ENCODE results near the gene LYRM2.

The LYRM2 gene

DNA sequence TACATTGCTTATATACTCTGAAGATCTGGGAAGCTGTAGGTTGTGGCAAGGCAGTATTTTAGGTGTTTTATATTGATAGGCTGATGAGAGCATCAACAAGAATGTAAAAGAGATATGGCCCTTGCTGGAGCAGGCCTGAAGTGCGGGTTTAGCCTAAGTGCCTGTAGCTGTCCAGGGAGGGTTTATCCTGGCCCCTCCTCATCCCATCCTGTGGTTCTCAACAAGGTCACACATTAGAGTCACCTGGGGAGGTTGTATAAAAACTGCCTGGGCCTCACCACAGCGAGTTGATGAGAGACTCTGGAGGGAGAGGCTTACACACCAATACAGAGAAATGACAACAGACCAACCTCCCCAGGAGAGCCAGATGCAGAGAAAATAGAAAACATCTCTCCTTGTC, 48.4 kb downstream of the LYRM2 start:
- DNase-seq: no peak

DNA sequence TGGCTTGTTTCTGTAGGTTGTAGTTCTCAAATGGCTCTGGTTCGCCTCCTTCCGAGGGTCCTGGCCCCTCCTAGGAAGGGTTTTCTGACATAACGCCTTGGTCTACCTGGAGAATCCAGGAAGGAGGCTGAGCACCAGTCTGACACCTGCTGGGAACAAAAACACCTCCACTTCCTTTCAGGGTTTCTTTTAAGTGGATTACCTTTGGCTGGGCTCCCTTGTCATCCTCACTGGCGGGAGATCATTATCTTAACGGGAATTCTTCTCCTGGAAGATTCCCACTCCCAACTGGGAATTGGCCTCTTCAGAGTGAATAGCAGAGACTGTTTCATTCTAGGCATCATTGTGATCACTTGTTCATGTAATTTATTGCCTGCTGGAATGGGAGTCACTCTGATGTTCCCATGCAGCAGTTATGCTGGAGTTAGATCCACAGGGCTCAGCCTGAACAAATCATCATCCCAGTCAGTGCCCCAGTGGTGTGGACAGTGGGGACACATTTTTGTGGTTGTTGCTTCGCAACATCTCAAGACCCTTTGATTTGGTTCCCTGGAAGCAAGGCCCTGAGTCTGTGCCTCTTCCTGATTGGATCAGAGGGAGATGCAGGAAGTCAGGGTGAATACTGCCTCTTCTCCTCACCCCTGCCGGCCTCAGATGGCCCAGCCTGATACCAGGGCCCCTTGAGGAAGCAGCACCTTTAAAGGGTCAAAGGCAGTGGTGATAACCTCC, 49.1 kb downstream of the LYRM2 start:
- no peak for DNase-seq

DNA sequence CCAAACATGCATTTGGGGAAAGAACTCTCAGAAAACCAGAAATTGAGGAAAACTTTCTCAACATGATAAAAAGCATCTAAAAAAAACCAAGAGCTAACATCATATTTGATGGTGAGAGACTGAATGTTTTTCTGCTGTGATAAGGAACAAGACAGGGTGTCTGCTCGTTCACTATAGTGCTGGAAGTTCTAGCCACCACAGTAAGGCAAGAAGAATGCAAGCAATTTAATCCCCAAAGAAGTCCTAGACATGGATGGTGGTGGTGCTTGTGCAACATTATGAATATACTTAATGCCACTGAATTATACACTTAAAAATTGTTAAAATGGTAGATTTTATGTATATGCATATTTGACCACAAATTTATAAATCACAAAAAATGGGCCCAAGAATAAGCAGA, 53.4 kb downstream of the LYRM2 start:
- no peak for DNase-seq

DNA sequence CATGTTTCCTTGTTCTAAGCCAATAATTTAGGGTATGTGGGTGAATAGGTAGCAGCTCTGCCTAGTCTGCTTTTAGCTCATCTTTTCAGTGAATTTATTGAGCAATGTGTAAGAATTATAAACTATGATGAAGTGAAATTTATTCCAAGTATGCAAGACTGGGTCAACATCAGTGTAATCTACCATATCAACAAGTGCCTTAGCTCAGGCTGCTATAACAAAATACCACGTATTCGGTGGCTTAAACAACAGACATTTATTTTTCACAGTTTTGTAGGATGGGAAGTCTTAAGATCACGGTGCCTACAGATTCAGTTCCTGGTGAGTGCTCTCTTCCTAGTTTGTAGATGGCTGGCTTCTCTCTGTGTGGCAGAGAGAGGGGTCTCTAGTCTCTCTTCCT, 54.0 kb downstream of the LYRM2 start:
- no peak for DNase-seq

DNA sequence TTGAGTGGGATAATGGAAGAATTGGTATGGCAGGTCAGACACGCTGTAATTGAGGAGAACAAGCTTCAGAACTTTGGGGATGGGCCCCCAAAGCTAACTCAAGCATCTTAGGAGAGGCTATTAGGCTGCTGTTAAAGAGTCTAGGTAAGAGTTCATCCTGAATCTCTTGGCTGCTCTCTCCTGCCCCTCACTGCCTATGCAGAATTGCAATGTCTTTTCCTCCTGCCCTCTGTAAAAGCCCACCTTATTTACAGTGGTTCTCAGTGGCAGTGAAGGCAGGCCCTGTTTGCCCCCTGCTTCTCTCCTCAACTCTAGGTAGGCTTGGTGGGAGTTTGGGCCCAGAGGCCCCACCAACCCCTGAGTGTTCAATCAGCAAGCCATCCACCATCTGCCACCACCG, 55.0 kb downstream of the LYRM2 start:
- no peak for DNase-seq

DNA sequence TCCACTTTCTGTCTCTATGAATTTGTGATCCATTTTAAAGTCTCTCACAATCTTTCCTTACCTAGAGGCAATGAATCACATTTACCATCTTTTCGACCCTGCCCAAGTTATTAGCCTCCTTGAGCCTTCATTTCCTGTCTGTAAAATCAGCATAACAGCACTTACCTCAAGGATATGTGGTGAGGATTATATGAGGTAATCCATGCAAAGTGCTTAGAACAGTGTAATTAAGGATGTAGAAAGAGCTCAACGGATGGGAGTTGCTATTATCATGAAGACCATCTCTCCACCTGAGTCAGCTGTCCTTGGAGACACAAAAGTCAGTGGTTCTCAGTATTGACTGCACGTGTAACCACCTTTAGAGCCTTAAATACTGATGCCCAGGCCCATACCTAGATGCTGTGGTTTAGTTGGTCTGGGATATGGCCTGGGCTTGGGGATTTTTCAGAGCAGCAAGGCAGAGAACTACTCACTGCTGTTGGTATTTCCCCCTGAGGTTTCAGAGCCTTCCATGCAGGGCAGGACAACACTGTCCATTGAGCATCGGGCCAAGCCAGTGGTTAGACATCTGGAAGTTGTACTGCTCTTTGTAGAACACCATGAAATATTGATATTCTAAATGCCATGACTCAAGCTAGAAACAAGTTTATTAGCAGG, 55.8 kb downstream of the LYRM2 start:
- DNase-seq: no peak

DNA sequence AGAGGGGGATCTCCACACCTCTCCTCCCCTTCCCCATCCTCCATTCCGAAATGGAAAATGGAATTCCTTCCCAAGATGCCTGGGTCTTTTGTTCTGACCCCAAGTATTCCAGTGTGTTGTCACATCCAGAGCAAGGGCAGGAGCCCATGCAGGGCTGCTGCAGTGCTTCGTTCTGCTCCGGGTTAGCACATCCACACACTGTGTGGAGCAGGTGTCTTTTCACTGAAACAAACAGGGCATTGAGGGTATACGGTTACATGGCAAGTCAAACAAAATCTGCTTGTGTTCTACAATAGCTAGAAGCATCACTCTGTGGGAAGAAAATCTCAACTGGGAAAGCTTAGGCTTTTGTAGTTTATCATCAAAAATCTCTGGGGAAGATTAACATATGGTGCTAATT, 56.9 kb downstream of the LYRM2 start:
- no peak for DNase-seq

DNA sequence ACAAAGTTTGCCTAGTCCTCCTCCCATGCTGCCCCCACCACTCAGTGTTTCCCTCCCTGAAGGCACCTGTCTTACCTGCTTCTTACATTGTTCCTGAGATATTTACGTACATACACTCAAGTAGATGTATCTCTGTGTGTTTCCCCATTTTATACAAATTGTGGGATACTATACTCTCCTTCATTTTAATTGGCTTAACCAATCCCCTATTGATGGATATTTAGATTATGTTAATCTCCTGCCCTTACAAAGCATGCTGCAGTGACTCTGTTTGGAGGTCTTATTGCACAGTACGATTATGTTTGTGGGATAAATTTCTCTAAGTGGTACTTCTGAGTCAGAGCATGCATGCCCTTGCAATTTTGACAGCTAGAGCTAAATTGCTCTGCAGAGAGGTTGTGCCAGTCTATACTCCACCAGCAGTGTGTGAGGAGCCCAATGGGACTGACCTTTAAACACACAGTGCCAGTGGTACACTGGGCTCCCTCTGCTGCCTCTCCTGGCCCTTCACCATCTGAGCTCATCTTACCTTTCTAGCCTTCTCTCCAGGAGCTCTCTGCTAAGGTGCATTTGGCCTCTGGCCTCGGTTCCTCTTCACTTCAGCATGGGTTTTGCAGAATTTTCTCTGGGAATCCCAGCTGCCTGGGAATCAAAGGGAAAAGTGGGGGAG, 57.4 kb downstream of the LYRM2 start:
- peak; percentile 23 for DNase-seq

DNA sequence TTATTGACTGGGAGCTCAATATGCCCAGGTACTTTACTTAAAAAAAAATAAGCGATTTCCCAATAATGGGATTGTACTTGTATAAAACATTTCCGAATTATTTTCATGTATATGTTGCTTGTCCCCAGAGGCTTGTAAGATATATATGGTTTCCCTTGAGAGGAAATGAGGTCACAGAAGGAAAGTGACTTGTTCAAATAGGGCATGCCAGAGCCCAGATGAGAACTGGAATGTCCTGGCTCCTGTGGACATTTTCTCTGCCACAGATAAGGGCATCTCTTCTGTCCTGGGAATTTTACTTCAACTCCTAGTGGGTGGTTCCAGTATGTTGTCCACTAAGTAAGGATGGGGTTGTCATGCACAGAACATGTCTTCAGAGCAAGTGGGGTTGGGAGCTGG, 63.0 kb downstream of the LYRM2 start:
- DNase-seq: no peak

DNA sequence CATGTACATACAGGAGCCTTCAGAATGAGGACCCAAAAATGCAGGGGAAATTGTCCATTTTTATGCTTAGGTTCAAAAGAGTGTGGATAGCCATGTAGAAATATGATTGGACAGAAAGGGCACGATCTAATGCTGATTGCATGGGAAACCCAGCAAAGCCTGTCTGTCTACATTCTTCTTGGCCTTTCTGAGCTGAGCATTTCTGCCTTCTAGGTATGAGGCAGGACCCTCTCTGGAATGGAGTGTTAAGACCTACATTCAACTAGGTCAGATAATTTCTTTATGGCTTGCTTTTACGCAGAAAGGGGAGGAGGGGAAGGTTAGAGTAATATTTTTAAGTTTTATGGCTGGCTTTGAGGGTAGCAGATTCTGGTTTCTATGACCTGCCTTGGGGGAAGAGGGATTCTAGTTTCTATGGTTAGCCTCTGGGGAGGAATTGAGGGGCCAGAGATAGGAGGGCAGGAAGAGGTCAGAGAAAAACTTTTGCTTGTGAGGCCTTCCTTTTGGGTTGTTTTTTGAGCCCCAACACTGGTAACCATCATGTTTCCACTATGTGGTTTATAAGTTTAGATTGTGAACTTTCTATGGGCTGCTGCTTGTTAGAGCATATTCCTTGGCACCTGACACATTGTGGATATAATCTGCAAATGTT, 63.5 kb downstream of the LYRM2 start:
- no peak for DNase-seq

DNA sequence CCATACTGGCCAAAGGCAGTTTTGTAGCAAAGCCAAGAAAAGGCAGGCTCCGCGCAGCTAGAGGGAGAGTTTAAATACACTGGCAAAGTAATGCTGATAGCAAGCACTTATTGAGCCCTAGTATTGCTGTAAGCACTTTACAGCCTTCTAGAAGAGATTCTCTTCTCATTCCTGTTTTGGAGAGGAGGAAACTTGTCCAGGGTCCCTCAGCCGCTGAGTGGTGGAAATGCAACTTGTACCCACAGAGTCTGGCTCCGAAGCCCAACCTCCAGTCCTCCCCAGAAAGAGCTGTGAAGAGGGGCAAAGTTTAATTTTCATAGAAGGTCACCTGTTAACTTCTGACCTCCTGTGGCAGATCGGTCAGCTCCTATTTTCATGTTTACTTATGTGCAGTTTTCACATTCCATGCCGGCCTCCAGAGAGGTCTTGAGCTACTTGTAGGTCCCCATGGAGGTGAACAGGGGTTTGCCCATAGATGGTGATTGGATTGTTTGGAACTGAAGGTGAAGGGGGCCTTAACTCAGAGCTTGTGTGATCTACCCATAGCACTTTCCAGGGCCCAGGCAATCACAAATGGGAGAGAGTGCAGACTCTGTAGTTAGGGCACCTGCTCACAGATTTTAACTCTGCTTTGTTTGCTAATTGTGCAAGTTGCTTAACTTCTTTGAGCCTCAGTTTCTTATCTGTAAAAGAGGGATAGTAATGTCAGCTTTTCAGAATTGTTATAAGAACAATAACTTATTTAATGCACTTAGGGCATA, 70.7 kb downstream of the LYRM2 start:
- DNase-seq: peak; percentile 69

DNA sequence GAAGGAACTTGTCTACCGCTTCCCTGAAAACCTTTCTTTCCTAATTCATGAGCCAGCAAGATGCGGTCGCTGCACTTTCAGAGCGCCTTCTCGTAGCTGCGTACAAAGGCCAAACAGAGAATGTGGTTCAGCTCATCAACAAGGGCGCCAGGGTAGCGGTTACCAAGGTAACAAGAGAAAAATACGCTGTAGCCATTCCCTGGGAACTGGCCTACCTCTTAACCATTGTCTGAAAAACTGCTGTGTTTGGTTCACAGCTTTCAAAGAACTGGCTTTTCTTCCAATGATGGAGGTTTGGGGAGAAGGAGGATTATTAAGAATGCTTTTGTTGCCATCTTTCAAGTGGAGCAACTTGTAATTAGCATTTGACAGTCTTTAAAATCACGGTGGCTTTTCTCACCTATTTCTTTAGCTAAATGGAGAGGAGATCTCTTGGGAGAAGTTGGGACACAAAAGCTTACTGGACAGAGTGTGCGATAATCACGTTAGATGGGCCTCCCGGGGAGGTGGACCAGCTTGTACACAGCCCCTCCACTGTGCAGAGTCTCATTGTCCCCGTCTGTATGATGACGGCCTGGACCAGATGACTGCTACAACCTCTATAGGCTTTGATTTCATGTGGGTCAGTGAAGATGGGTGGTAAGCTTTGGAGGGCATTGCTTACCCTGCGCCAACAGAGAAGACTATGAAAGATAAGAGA, 71.5 kb downstream of the LYRM2 start:
- DNase-seq: peak; percentile 72

DNA sequence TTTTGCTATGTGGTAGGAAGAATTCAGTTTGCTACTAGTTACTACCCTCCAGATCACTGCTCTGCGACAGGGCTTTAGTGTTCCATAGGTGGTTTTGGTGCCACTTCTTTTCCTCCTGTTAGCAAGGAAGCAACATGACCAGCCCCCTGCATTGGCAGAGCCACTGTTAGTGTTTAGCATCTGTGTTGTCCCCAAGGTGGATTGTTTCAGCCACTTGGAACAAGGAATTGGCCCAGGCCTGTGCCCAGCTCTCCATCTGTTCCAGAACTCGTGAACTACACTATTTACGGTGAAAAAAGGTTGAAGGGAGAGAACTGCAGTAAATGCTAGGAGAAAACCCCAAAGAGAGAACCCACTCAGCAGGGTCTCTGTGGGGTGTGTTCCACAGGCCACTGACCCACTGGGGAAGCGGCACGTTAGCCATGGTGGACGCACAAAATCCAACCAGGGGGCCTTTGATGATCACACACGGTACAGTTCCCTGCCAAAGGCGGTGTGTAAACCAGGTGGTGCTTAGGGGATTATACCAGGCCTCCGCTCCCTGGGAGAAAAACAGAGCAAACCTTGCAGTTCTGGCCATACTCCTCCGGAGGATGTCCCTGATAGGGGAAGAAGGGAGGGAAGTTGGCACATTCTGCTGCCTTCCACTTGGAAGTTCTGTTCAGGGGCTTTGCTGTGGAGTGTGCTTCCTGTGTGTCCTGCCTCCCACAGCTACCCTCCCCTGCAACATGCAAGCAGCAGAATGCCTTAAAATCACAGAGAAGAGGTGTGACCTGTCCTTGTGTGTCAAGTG, 72.3 kb downstream of the LYRM2 start:
- DNase-seq: no peak

DNA sequence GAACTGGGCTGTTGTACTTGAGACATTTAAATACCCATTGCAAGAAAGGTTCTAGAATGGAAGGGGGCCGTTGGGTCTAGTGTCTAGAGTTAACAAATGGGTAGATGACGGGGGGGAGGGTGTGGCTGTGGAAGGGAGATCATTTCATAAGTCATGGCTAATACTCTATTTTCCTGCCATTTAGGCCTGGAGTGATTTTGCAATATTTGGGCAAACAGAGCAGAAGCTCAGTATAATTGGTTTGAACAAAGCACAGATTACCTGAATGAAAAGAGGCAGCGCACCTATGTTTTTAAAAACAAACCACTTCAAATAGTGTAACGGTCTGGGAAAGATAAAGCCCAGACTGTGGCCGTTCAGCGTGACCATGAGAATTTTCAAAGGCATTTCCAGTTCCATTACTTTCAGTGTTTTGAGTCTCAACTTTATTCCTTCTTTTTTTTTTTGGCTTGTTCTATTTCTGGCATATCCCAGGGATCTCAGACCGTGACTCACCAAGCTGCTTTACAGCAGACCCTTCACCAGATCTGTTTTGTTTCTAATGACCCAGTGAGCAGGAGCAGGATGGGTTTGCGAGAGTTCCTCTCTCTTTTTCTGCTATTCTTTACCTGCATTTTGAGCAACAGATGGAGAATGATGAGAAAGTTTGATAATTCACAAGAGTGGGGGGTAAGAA, 73.7 kb downstream of the LYRM2 start:
- DNase-seq: no peak

DNA sequence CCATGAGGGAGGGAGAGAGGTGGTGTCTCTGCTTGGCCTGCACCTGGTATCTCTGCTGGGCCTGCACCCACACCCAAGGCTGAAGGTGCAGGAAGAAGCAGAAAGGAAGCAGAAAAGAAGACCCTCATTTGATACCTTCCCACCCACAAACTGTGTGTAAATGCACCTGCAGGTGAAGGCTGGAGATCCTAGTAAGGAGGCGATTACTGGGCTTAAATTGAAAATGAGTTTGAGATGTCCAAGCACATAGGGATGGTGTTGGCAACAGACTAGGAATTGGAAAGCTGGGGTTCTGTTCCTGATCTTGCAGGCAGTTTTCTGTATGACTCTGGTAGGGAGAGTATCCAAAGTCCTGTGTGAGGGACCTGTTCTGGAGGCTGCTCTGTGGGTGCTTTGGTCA, 74.7 kb downstream of the LYRM2 start:
- no peak for DNase-seq

DNA sequence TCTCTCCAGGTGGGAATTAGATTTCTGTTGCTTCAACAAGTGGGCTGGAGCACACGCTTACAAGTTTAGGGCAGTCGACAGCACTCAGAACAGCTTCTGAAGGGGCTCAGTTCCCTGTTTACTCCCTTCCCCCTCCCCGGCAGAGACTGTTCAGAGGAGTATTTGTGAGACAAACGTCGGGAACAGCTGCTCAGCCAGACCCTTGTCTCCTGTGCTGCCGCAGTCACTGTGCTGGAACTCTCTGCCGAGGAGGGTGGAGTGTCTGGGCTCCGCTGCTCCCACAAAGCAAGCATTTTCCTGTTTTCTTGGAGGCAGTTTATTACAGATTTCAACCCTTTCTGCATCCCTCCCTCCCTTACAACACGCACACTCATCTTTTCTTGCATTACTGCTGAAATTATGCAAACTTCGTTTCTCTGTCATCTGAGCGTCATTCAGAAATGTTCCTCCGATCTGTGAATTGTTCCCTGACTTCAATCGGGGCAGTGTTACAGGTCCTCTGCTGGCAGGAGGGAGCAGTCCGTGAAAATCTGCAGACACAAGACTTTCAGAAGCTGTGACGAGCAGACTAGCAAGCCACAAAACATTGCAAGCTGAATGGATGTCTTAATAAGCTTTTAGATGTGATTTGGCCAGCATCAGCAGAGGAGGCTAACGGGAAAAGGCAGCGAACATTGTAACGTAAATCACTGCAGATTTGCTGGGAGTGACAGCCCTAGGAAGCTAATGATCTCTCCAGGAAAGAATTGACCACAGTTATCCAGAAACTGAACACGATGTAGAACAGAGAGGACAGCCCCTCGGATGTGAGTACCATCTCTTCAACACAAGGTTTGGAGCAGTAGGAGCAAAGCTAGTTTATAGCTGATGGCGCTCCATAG, 76.2 kb downstream of the LYRM2 start:
- DNase-seq: peak; percentile 33

DNA sequence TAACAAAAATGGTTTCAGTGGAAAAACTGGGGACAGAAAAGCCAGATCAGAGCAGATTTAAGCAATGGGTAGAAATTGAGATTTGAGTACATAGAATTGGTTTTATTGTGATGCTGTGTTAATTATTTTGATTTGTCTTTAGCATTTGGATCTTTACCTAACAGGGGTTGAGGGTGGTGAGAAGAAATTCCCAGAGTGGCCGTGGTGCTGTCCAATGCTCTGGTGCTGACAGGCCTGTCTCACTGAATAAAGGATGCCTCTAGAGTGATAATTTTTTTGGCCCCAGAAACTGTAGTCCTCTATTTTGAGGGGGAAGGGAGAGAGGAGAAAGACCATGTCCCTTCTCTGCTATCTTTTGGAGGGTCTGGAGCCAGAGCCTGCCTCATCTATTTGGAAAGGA, 79.1 kb downstream of the LYRM2 start:
- DNase-seq: no peak

DNA sequence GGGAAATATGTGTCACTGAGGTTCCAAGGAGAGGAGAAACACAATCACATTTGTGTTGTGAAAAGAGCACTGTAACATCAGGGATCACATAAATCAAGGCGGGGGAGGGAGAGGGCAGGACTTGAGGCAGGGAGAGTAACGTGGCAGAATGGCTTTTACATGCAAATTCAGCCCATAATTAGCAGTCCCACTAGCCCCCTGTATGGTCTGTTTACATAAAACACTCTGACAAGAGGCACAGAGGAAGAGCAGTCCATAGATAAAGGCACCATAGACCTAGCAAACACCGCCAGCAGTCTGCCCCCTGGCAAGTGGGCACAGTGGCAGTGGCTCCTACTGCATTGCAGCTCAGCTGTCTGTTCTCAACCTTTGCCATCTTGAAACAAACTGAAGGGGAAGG, 82.7 kb downstream of the LYRM2 start:
- DNase-seq: no peak

DNA sequence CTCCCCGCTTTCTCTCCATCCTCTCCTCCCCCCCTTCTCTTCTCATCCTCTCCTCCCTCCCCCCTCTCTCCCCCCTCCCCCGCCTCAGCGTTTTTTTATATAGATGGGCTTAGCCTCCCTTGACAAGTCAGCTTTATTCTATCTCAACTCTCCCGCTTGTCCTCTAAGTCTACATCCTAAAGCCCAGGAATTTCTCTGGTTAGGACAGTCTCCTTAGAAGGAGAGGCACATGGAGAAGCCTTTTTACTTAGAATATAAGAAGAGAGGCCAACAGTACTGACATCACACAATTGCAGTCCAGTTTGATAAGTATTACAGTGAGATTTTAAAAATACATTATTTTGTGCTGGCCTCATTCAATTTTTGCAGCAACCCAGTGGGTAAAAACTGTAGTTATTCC, 83.5 kb downstream of the LYRM2 start:
- no peak for DNase-seq

DNA sequence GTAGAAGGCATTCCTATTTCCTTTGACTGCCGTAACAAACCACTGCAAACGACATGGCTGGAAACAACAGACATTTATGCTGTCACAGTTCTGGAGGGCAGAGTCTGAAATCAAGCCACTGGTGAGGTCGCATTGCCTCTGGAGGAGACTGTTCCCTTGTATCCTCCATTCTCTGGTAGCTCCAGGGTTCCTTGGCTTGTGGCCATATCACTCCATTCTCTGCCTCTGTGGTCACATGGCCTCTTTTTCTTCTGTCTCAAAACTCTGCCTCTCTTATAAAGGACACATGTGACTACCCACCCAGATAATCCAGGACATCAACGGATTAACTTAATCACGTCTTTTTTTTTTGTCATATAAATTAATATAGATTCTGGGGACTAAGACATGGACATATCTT, 84.4 kb downstream of the LYRM2 start:
- DNase-seq: no peak

Data from NCI-H2227 treated with DMSO at 0.1 percent for 48 hours (cell line).